GM18861 (cell line): ENCODE measurements around the gene MSL1.

ENCODE experiments used
- ATAC-seq: cut with Tn5 transposase; IDR thresholded peaks from one replicate; pipeline ENCODE4 v1.9.1; 2021; ENCODE audit not compliant: unreplicated experiment

Gene MSL1

DNA sequence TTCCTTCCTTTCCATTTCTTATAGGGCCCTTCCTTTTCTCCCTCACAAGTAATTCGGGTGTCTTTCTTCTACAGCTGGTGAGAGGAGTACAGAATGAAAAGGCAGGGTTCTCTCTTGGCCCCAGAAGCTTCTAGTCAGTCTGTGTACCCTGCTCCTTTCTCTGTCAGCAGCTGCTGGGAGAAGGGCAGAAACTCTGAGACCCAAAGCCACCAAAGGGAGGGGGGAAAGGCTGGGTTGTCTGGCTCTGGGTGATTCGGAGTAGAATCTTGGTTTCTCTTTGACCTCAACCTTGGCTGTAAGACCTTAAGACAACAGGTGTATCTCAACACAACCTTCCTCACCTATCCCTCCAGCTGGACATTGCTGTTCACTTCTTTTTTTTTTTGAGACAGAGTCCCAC, 18.1 kb upstream of the MSL1 start:
- no peak for ATAC-seq

DNA sequence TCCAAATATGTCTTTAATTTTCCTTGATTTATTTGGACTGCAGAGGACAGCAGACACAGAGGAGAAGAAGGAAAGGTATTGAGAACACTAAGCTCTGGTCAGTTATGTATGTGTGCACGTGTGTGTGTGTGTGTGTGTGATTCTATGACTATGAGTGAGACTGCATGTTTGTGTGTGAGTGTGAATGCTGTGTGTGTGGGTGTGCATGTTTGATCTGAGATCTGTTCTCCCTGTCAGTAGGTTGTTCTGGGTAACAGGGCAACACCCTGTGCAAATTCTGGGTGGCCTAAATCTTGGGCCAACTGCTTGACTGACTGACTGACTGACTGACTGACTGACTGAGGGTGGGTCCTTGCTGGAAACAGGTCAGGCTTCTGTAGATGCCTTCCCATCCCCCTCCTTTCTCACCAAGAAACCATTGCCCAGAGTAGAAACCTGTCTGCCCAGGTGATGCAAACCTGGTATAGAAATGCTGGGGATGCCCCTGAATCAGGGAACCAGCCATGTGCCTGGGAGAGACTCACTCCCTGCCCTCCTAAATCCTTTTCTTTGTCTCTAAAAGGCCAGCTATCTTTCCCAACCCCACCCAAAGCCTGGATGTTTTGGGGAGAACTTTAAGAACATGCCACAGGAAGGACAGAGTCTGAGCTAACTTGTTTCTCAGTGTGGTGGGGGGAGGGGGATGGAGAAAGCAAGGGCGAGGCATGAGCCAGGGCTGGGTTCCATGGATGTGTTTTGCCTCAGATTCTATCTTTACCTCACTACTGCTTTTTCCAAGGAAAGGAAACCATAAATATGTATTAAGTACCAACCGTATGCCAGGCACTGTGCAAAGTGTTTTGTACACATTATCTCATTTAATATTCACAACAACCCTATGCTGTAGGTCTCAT, 16.9 kb upstream of the MSL1 start:
- ATAC-seq = no peak

DNA sequence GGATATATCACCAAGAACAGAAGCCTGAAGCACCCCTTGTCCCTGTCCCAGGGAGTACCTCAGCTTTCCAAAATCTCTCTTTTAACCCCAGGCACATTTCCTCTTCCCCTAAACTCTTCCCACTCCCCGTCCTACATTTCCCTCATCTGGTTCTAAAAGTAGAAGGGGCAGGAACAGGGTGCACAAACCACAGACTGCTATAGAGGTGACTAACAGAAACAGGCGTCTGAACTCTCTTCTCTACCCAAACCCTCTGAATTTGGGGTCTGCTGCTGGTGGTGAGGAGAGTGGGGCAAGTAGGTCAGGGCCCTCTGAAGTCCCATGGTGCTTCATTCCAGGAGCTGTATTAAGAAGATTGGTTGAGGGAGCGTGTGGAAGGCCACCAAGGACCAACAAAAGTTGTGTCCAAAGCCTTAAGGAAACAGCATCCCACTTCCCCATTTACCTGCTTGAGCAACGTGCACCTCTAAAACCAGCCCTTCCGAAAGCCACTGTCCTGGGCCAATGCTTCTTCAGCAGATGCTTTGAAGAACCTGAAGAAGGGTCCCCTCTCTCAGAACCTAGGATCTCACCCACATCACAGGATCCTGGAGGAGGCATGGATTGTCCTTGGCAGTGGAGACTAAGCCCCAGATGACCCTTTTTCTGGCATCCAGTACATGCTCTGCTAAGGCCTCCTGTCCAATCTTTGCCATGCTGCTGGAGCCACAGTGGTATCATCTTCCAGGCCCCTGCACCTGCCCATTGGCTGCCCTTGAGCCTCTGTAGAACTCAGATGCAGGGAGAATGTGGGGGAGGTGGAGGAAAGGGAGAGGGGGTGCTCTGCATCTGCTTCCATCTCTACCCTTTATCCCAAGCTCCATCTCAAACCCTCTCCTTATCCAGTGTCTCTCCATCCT, 15.7 kb upstream of the MSL1 start:
- ATAC-seq = no peak

DNA sequence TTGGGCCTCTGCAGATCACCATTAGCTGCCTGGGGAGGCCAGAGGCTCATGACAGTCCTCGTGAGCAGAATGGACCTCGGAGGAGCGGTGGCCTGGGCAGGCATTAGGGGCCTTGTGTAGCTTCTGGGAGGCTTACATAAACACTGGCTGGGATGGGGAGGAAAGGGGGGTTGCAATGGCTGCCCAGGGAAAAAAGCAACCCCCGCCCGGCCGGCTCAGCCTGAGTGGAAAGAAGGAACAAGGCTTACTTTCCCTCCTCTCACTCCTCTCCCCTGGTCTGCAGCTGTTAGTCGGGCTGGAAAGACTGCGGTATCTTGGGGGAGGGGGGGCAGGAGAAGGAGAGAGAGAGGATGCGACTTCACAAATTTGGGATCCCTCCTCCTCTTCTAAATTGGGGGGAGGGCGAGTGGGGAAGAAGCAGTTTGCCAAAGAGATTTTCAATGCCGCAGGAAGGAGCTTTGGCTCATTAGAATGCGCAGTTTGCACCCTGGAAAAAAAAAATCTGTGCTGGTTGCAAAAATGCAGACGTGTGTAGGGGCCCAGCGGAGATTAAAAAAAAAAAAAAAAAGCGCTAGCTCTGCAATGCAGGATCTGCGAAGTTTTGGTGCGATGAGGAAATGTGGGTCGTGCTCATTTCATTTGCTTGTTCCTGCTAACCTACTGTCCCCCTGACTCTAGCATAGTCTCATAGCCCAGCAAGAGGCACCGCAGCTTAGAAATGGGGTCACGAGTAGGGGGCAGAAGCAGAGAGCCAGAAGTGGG, 14.8 kb upstream of the MSL1 start:
- no peak for ATAC-seq

DNA sequence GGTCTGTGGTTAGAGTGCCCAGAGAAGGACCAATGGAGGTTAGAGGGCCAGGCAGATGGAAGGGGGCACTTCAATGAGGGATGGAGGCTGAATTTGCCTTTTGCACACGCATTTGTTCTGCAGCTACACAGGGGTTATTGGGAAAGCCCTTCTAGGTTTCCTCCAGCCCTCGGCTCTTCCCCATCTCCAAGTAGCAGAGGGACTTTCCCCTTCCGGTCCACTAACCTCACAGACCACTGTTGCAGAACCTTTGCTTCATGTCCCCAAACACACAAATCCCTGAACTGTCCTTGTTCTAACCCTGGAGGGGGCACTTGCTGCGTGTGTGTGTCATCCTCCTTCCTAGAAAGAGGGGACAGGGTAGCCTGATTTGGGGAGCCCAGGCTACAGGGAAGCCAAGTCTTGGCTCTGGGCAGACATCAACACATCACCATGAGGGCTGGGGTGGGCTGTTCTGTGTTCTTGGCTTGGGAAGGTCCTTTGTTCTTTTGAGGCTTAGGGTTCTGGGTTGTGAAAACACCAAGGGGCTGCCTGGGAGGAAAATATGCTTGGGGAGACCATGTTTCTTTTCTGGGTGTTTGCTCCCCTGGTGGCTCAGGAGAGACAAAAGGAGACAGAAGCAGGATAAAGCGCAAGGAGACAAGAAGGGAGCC, 14.1 kb upstream of the MSL1 start:
- ATAC-seq = no peak

DNA sequence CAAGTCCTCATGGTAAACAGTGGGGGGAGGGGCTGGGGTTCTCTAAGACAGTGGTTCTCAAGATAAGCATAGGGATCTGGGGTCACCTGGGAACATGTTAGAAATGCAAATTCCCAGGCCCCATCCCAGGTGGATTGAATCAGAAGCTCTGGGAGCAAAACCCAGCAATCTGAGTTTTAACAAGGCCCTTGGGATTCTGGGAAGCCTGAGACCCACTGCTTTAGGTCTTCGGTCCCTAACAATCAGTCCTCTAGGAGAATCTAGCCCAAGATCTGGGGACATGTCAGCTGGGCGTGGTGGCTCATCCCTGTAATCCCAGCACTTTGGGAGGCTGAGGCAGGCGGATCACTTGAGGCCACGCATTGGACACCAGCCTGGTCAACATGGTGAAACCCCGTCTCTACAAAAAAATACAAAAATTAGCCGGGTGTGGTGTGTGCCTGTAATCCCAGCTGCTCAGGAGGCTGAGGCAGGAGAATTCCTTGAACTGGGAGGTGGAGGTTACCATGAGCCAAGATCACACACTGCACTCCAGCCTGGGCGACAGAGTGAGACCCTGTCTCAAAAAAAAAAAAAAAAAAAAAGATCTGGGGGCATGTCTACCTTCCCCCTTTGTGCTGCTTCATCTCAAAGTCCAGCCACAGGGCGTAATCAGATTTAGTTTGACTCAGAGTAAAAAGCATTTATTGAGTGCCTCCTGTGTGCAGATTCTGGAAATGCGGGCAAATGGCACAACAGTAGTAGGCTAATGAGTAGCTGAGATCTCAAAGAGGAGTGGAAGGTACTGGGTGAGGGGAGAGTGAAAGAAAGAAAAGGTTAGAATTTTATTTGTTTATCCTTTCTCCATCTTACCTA, 12.6 kb upstream of the MSL1 start:
- ATAC-seq = no peak

DNA sequence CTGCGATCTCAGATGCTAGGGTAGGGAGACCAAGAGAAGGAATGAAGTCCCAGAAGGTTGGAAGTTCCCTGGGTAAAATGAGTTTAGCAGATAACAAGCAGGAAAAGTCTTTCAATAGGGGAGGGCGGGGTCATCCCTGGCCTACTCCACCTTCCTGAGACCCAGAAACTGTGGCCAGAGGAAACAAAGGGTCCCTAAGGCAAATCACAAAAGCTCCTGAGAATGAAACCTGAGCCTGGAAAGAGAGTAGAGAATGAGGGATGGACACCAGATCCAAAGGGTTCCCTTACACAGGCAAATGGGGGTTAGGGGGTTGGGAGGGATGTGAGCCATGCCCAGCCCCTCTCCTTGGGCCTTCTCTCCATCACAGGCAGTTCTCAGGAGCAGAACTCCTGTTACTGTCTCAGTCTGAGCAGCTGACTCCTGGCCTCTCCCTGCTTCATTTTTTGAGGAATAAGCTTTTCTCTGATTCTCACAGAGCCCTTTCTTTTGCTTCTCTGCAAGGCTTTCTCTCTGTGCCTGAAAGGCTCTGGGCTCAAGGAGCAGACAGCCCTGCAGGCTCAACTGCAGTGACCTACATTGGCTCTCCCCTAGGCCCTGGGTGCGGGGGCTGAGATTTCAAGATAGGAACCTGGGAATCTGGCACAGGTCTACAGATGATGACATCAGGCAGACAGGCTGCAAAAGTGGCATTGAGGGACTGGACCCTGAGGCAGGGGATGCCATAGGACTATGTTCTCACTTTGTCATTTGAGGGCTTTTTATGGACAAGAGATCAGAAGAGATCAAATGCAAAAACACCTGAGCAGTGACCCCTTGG, 11.5 kb upstream of the MSL1 start:
- no peak for ATAC-seq

DNA sequence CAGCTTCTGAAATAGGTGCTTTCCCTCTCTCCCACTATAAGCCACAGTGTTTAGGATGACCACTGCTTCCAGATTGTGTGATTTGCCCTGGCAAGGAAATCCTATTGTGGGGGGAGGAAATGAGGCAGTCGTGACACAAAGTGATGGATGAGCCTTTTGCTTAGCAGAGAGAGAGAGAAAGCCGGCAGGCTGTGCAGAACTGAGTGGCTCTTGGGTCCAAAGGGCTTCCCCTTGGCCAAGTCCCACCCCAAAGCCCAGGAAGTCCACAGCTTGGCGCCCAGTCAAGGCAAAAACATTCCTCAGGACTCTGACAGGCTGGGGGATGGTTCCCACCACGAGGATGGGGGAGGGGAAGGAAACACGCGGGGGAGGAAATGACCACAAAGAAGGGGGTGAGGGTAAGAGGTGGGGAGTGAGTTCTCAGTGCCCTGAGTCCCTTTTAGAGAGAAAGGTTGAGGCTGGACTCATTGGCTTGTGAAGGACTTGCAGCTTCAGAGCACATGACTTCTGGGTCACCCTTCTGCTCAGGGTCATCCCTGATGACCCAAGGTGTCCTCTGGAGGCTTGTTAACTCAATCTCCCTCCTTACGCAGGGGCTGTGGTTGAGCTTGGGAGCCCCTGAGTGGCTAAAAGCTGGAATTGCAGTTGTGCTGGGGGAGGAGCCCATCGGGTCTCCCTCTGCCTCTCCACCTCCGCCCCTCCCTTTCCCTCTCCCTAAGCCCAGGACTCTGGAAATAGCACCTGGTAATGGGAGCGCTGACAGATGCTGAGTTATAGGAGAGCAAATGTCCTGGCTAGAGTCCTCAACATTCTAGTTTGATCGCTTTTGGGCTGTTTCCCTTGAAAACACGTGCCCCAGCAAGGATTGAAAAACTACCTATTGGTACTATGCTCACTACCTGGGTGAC, 10.3 kb upstream of the MSL1 start:
- ATAC-seq = no peak

DNA sequence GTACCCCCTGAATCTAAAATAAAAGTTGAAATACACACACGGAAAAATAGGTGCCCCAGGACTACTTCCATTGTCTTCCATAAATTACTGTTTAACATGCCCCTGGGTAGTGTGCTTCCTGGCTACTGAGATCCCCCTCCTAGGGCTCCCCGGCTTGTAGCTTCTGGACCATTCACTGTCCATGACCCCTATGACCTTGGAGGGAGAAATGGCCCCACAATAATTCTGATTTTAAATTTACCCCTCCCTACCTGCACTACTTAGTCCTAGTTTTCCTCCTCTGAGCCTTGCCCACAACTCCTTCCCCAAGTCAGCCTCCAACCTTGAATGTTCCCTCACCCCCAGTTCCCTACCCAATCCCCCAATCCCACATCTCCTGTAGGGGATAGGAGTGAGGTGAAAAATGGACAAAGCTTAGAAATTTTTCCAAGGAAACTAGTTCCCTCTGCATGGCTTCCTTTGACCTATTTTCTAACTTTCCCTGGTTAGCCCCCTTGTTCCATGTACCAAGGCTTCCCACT, 9.5 kb upstream of the MSL1 start:
- no peak for ATAC-seq

DNA sequence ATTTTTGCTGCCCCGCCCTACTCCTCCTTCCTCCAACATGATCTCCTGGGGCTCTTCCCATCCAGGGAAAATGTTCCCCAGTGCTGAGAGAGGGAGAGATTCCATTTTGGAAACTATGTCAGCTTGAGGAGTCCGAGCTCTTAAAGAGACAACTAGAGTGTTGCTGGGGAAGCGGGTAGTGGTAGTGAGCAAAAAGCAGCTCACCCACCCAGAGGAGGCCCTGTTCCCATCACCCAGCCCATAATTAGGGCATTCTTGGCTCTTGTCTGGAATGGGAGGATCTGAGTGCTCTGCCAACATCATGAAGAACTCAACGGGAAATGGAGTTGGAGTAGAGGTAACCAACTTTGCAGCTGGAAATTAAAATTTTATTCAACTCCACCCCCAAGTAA, 9.1 kb upstream of the MSL1 start:
- peak; percentile 6 for ATAC-seq

DNA sequence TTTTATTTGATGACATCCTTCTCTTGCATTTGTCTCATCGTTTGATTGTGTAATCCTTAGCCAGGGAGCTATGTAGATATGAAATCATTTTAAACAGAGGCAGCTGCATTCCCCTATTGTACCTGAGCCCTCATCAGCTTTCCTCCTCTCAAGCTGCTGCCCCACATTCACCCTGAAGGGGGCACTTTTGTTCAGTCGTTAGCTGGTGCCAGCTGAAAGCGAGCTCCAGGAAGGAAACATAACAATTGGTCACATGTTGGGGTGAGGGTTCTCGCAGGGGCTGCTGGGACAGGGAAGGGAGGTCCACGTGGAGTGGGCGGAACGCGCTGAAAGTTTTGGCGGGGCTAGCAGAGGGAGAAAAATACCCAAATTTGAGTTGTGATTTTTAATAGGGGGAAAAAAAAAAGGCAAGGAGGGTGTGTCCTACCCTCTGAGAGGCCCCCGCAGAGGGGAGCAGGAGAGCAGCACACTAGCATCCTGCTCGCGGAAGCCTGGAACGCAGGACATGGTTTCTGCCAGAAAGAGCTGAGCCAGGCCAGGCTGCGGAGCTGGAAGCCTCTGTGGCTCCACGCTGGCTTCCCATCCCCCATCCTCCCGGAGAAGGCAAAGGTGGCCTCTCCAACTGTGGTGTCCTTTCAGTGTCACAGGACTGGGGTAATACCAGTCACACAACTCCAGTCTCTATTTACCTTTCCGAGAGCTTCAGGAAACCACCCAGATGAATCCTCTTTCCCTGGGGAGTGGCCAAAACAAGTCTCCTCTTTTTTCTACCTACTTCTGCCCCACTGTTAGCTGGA, 8.5 kb upstream of the MSL1 start:
- ATAC-seq = peak; percentile 74

DNA sequence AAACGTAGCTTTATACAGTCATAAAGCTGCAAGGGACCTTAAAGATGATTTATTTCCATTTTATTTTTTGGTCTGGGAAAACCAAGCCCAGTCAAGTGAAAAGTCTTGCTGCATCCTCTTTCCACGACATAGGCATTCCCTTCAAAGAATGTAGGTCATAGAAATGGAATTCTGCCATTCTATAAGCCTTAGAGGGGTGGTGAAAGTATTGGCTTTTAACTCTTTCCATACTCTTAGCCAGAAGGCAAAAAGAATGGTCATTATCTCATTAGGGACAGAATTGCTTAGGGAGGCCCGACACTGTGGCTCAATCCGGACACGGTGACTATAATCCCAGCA, 7.9 kb upstream of the MSL1 start:
- ATAC-seq = no peak

DNA sequence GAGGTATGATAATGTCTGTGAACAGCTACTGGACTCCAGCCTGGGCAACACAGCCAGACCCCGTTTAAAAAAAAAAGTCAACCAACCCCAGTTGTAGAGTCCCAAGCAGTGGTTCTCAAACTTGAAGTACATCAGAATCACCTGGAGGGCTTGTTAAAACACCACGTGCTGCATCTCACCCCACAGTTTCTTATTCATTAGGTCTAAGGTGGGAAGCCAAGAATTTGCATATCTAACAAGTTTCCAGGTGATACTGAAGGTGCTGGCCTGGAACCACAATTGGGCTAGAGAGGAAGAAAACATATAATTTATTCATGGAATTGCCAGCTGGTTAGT, 6.7 kb upstream of the MSL1 start:
- ATAC-seq = no peak

DNA sequence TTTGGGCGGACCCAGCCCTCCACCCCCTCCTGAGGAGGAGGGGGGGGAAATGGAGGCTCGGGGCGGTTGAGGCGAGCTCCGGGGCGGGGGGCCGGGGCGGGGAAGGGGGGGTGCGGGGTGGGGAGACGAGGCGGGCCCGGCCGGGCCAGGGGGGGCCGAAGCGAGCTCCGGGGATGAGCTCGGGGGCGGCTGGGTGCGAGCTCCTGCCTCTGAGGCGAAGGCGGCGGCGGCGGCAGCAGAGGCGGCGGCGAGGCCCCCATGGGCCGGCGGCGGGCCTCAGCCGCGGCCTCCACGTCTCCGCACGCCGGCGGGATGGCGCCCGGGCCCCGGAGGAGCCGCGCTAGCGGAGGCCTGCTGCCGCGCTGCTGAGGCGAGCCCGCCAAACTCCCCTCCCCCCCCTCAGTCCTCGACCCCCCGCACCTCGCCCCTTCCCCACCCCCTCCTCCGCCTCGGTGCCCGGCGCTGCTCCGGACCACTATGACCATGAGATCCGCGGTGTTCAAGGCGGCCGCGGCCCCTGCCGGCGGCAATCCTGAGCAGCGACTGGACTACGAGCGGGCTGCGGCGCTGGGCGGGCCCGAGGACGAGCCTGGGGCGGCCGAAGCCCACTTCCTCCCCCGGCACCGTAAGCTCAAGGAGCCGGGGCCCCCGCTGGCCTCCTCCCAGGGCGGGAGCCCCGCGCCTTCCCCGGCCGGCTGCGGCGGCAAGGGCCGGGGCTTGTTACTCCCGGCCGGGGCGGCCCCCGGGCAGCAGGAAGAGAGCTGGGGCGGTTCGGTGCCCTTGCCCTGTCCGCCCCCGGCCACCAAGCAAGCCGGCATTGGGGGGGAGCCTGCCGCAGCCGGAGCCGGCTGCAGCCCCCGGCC, 596 bp downstream of the MSL1 start:
- no peak for ATAC-seq

DNA sequence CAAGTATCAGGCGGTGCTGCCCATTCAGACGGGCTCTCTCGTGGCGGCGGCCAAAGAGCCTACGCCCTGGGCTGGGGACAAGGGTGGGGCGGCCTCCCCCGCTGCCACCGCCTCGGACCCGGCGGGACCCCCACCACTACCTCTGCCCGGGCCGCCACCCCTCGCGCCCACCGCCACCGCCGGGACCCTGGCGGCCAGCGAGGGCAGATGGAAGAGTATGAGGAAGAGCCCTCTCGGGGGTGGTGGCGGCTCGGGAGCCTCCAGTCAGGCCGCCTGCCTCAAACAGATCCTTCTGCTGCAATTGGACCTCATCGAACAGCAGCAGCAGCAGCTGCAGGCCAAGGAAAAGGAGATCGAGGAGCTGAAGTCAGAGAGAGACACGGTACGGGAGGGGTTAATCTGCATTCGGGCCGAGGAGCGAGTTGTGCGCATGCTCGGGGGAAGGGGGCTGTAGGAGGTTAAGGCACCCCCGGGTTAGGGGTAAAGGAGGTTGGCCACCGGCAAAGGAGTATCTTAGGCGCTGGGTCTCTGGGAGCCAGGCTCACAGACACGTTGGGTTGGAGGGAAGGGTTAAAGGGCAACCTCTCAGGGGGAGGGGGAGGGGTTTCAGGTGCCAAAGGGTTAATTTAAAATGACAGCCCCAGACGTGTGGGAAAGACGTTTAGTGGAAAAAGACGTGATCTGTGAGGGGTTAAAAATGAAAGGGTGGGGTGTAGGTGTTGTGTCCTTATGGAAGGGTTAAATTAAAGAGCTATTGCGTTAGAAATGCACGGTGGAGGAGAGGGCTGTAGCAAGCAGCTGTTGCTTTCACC, 1.4 kb downstream of the MSL1 start:
- no peak for ATAC-seq

DNA sequence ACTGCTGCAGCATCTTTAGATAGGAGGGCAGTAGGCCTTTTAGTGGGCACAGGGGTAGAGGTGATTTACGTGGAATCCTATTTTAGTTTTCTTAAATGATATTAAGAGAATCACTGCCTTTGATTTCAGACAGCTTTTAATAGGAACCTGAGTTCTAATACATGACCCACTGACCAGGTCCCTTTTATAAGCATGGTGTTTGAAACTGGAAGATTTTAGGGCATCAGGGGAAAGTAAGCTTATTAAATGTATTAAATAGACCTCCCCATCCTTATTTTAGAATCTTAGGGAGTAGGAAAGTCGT, 2.0 kb downstream of the MSL1 start:
- ATAC-seq = no peak
